H1 (cell line): ENCODE results near the gene SLC22A14. TPM values are rescaled to one million over a fixed set of nuclear protein-coding genes. Genes with fewer than 3 reads are reported as not detected.

Source experiments
- CTCF ChIA-PET: fragments of 300-600 bp; sonication (Branson Sonifier 250); formaldehyde crosslinking; loops from one replicate; lab custom pipeline; 2021; ENCODE audit not compliant: partially characterized antibody; lab: Charles Lee
- POLR2A ChIA-PET: fragments of 300-600 bp; sonication (Branson Sonifier 250); formaldehyde crosslinking; loops from one replicate; lab custom pipeline; 2021; ENCODE audit warnings: inconsistent platforms; ENCODE audit not compliant: partially characterized antibody; lab: Charles Lee
- DNase-seq, 2 experiments: peaks; one replicate each; pipeline versions ENCODE4 v3.0.0 to v3.0.0-alpha.2; 2010 to 2022; ENCODE audit warnings: low spot score in 2 of 2, low read depth in 1 of 2, mixed read lengths in 1 of 2
- FAIRE-seq: peaks from 2 replicates; lab custom pipeline; 2011; peaks lifted over from hg19 to GRCh38; lab: Jason Lieb, UNC
- H2AFZ ChIP-seq: 2 replicates; pipeline ENCODE4 v1.8.1; 2012; ENCODE audit warnings: low read length, inconsistent platforms
- H2AK5ac ChIP-seq: 2 replicates; pipeline ENCODE4 v1.6.1; 2013; ENCODE audit warnings: low read depth, low read length
- H2BK120ac ChIP-seq: replicated peaks from 2 replicates; pipeline ENCODE3; 2013; ENCODE audit warnings: low read depth, low read length, inconsistent platforms
- H2BK12ac ChIP-seq: 2 replicates; pipeline ENCODE4 v1.6.1; 2013; ENCODE audit warnings: low read depth, low read length
- H2BK15ac ChIP-seq: 2 replicates; pipeline ENCODE4 v1.6.1; 2013; ENCODE audit warnings: low read length
- H2BK20ac ChIP-seq: 2 replicates; pipeline ENCODE4 v1.6.1; 2013; ENCODE audit warnings: low read length
- H2BK5ac ChIP-seq: 2 replicates; pipeline ENCODE4 v1.6.1; 2013; ENCODE audit warnings: low read depth, low read length
- H3K14ac ChIP-seq: 2 replicates; pipeline ENCODE4 v1.6.1; 2013; ENCODE audit warnings: inconsistent platforms; ENCODE audit not compliant: insufficient read length
- H3K18ac ChIP-seq: 2 replicates; pipeline ENCODE4 v1.6.1; 2013; ENCODE audit warnings: low read length; ENCODE audit errors: extremely low read depth
- H3K23ac ChIP-seq: 2 replicates; pipeline ENCODE4 v1.6.1; 2013; ENCODE audit warnings: inconsistent platforms; ENCODE audit not compliant: insufficient read length
- H3K23me2 ChIP-seq: 2 replicates; pipeline ENCODE4 v1.6.1; 2013; ENCODE audit warnings: low read depth, low read length
- H3K27ac ChIP-seq: 2 replicates; pipeline ENCODE4 v1.6.1; 2011; ENCODE audit warnings: low read depth, low read length, inconsistent platforms
- H3K27me3 ChIP-seq, 4 experiments: replicated peaks in 1 of 4; 1 replicate in 1 of 4; 2 replicates in 3 of 4; pipeline versions ENCODE4 v1.6.1 to v1.8.1; 2011 to 2013; ENCODE audit warnings: low read length in 3 of 4, mild to moderate bottlenecking in 3 of 4, inconsistent platforms in 2 of 4, mixed read lengths in 2 of 4, moderate library complexity in 1 of 4; ENCODE audit not compliant: control insufficient read depth in 3 of 4, insufficient read depth in 3 of 4; ENCODE audit errors: extremely low read depth in 1 of 4
- H3K36me3 ChIP-seq, 4 experiments: 2 replicates each; pipeline versions ENCODE4 v1.6.1 to v1.8.1; 2011 to 2013; ENCODE audit warnings: mild to moderate bottlenecking in 4 of 4, low read length in 3 of 4, moderate library complexity in 2 of 4, control low read depth in 1 of 4, inconsistent platforms in 1 of 4; ENCODE audit not compliant: insufficient read depth in 4 of 4, control insufficient read depth in 2 of 4
- H3K4ac ChIP-seq: replicated peaks from 2 replicates; pipeline ENCODE3; 2013; ENCODE audit warnings: low read length, low read depth, mixed read lengths, inconsistent platforms; ENCODE audit not compliant: insufficient read length
- H3K4me1 ChIP-seq, 4 experiments: replicated peaks in 1 of 4; 1 replicate in 1 of 4; 2 replicates in 3 of 4; pipeline versions ENCODE4 v1.6.1 to v1.8.1; 2011 to 2013; ENCODE audit warnings: low read length in 3 of 4, inconsistent platforms in 2 of 4, mixed read lengths in 1 of 4; ENCODE audit not compliant: insufficient read depth in 4 of 4, control insufficient read depth in 3 of 4
- H3K4me2 ChIP-seq, 2 experiments: 2 replicates each; pipeline versions ENCODE4 v1.6.1 to v1.8.1; 2011 to 2013; ENCODE audit warnings: low read depth in 2 of 2, low read length in 2 of 2, control low read depth in 1 of 2, inconsistent platforms in 1 of 2, mild to moderate bottlenecking in 1 of 2; ENCODE audit not compliant: insufficient read depth in 1 of 2
- H3K4me3 ChIP-seq, 4 experiments: fragments of 200-600, 300-600 bp in 1 of 4; sonication (generic), shearing (Covaris generic), sonication (Bioruptor Twin) in 1 of 4; 2 replicates each; pipeline versions ENCODE4 v1.5.1 to v1.8.1; 2011 to 2016; ENCODE audit warnings: low read length in 4 of 4, low read depth in 3 of 4, control low read depth in 2 of 4, inconsistent platforms in 2 of 4, mild to moderate bottlenecking in 2 of 4, mixed read lengths in 1 of 4, moderate library complexity in 1 of 4; ENCODE audit not compliant: insufficient read depth in 2 of 4; ENCODE audit errors: extremely low read depth in 1 of 4
- H3K56ac ChIP-seq: replicated peaks from 2 replicates; pipeline ENCODE3; 2013; ENCODE audit warnings: low read depth, mild to moderate bottlenecking, mixed read lengths, low read length, inconsistent platforms; ENCODE audit not compliant: insufficient read length
- H3K79me1 ChIP-seq: 2 replicates; pipeline ENCODE4 v1.6.1; 2013; ENCODE audit warnings: low read depth, low read length, control low read depth
- H3K79me2 ChIP-seq, 2 experiments: 2 replicates each; pipeline versions ENCODE4 v1.6.1 to v1.8.1; 2012 to 2013; ENCODE audit warnings: low read length in 2 of 2, mild to moderate bottlenecking in 2 of 2, inconsistent platforms in 1 of 2; ENCODE audit not compliant: insufficient read depth in 2 of 2, control insufficient read depth in 1 of 2
- H3K9ac ChIP-seq, 4 experiments: replicated peaks in 1 of 4; 1 replicate in 1 of 4; 2 replicates in 3 of 4; pipeline versions ENCODE4 v1.6.1 to v1.8.1; 2011 to 2013; ENCODE audit warnings: low read depth in 3 of 4, low read length in 3 of 4, control low read depth in 2 of 4, mild to moderate bottlenecking in 2 of 4, moderate library complexity in 2 of 4, inconsistent platforms in 1 of 4; ENCODE audit errors: extremely low read depth in 1 of 4
- H3K9me3 ChIP-seq, 2 experiments: 2 replicates each; pipeline versions ENCODE4 v1.6.1 to v1.8.1; 2012 to 2013; ENCODE audit warnings: mild to moderate bottlenecking in 2 of 2, moderate library complexity in 2 of 2, control low read depth in 1 of 2, inconsistent platforms in 1 of 2, low read depth in 1 of 2, low read length in 1 of 2, mixed read lengths in 1 of 2; ENCODE audit not compliant: insufficient read depth in 2 of 2
- H4K20me1 ChIP-seq, 2 experiments: replicated peaks in 1 of 2; 2 replicates each; pipeline versions ENCODE3 to v1.8.1; 2011 to 2013; ENCODE audit warnings: inconsistent platforms in 2 of 2, low read length in 2 of 2, mild to moderate bottlenecking in 1 of 2; ENCODE audit not compliant: insufficient read depth in 2 of 2, control insufficient read depth in 1 of 2
- H4K5ac ChIP-seq: 2 replicates; pipeline ENCODE4 v1.6.1; 2013; ENCODE audit warnings: low read length, low read depth, mixed read lengths, inconsistent platforms; ENCODE audit not compliant: insufficient read length
- H4K8ac ChIP-seq: 2 replicates; pipeline ENCODE4 v1.8.0; 2013; ENCODE audit warnings: mild to moderate bottlenecking, moderate library complexity, low read length, inconsistent platforms; ENCODE audit not compliant: insufficient read depth; ENCODE audit errors: extremely low read depth
- H4K91ac ChIP-seq: replicated peaks from 2 replicates; pipeline ENCODE3; 2013; ENCODE audit warnings: low read length, mixed read lengths, inconsistent platforms; ENCODE audit not compliant: insufficient read length
- CEBPB ChIP-seq: IDR thresholded peaks from 2 replicates; pipeline ENCODE4 v1.6.1; 2012; ENCODE audit warnings: low read depth, low read length
- CTCF ChIP-seq, 3 experiments: IDR thresholded peaks; 1 replicate in 2 of 3; 2 replicates in 1 of 3; pipeline versions ENCODE4 v1.5.1 to v1.6.1; 2011; ENCODE audit warnings: low read length in 3 of 3, mild to moderate bottlenecking in 3 of 3, inconsistent platforms in 2 of 3, low read depth in 1 of 3, moderate library complexity in 1 of 3; ENCODE audit not compliant: insufficient read depth in 1 of 3; ENCODE audit errors: control extremely low read depth in 1 of 3
- KDM1A ChIP-seq: fragments of 200-600, 300-600 bp; sonication (generic); IDR thresholded peaks from 2 replicates; pipeline ENCODE4 v1.7.1; 2016; ENCODE audit warnings: mild to moderate bottlenecking, low read length, borderline replicate concordance
- KDM5A ChIP-seq: fragments of 200-600 bp; IDR thresholded peaks from 2 replicates; pipeline ENCODE4 v1.7.1; 2012; ENCODE audit warnings: mild to moderate bottlenecking, low read length, inconsistent platforms, mixed read lengths
- POLR2A ChIP-seq, 2 experiments: IDR thresholded peaks; 1 replicate in 1 of 2; 2 replicates in 1 of 2; pipeline ENCODE4 v1.6.1; 2011; ENCODE audit warnings: low read depth in 2 of 2, low read length in 2 of 2, mild to moderate bottlenecking in 2 of 2; ENCODE audit errors: control extremely low read depth in 1 of 2
- POU5F1 ChIP-seq: IDR thresholded peaks from 2 replicates; pipeline ENCODE4 v1.6.1; 2011; ENCODE audit warnings: low read depth, mild to moderate bottlenecking, low read length, moderate library complexity
- RAD21 ChIP-seq, 2 experiments: IDR thresholded peaks in 1 of 2; conservative IDR thresholded peaks in 1 of 2; 2 replicates each; pipeline ENCODE4 v1.6.1; 2011; ENCODE audit warnings: low read depth in 2 of 2, low read length in 2 of 2, improper control_type of control experiment in 1 of 2, inconsistent platforms in 1 of 2, mild to moderate bottlenecking in 1 of 2, moderate library complexity in 1 of 2
- RNF2 ChIP-seq: fragments of 200-900, 300-1000 bp; sonication (generic); IDR thresholded peaks from 2 replicates; pipeline ENCODE4 v1.7.1; 2016; ENCODE audit warnings: borderline replicate concordance, low read depth, mild to moderate bottlenecking, antibody characterized with exemption, low read length; ENCODE audit not compliant: poor library complexity, severe bottlenecking; ENCODE audit errors: missing control alignments
- SP4 ChIP-seq: IDR thresholded peaks from 2 replicates; pipeline ENCODE4 v1.6.1; 2012; ENCODE audit warnings: low read length, inconsistent platforms
- TBP ChIP-seq: IDR thresholded peaks from 2 replicates; pipeline ENCODE4 v1.6.1; 2011; ENCODE audit warnings: low read depth, low read length, improper control_type of control experiment
- YY1 ChIP-seq: IDR thresholded peaks from 2 replicates; pipeline ENCODE4 v1.6.1; 2011; ENCODE audit warnings: low read depth, mild to moderate bottlenecking, low read length
- WGBS, 2 experiments: shearing (Covaris generic) in 1 of 2; methylation state at CpG; one replicate each; pipeline versions ENCODE4 v1.1.6 to v1.1.7; 2013 to 2015; ENCODE audit warnings: low lambda C conversion rate in 2 of 2, mixed read lengths in 2 of 2, inconsistent platforms in 1 of 2, low coverage in 1 of 2, missing lambda C conversion rate in 1 of 2; ENCODE audit not compliant: insufficient replicate concordance in 2 of 2, insufficient coverage in 1 of 2, insufficient read length in 1 of 2; ENCODE audit errors: extremely low coverage in 1 of 2, missing lambda C conversion rate in 1 of 2; 5-methylcytosine and 5-hydroxymethylcytosine counted together
- polyA plus RNA-seq, 7 experiments: library from polyadenylated mRNA; depleted of rRNA in 3 of 7; stranded (reverse) in 5 of 7; unstranded in 2 of 7; fragments of >200 nt in 5 of 7; fragments of 200-250 nt in 2 of 7; gene quantifications; 1 replicate in 5 of 7; 2 replicates in 1 of 7; 4 replicates in 1 of 7; pipeline versions ENCODE4 v1.2.1 to v1.2.3, GENCODE V29; 2011 to 2013; ENCODE audit warnings: missing spikeins in 2 of 7, mixed read lengths in 2 of 7
- total RNA-seq: library from RNA; stranded (reverse); fragmentation: NEBNext Ultra II Directional; extraction: Animal tissue kit (Norgen Biotek cat#: 25700); gene quantifications from 2 replicates; pipeline ENCODE4 v1.2.1, GENCODE V29; 2021

SLC22A14 gene
- total and polyA plus RNA-seq, 2 of the 8 experiments (the other 6 are each of a cell fraction or from before 2014, with no cell fraction given), result 0.03 TPM; not detected in 1

GRCh38 chr3:38276917-38277630 is 5.0 kb upstream of the SLC22A14 start:
- H2BK20ac ChIP-seq, result no peak overlapping the region
- H3K27ac ChIP-seq, result no peak overlapping the region
- H3K4me1 ChIP-seq, result no peaks in the 10 kb centered on the region
- H4K91ac ChIP-seq, result no peak overlapping the region
- no peak overlapping the region for H3K4me3 ChIP-seq
- no peak overlapping the region for H3K4ac ChIP-seq
- H2AFZ ChIP-seq, result no peak overlapping the region
- no peak overlapping the region for H2BK5ac ChIP-seq
- H4K5ac ChIP-seq, result no peak overlapping the region
- H3K79me1 ChIP-seq, result no peaks in the 10 kb centered on the region
- no peaks in the 10 kb centered on the region for H3K27me3 ChIP-seq
- DNase-seq, result no peak
- POLR2A ChIA-PET, result no interaction called here
- H3K14ac ChIP-seq, result no peak overlapping the region
- no peak overlapping the region for H3K18ac ChIP-seq
- no peaks in the 10 kb centered on the region for H3K79me2 ChIP-seq
- FAIRE-seq, result no peak
- 0 out of 2 replicates have a peak overlapping the region, but pooled peaks have one; percentile 8 for H4K8ac ChIP-seq
- H3K23ac ChIP-seq, result no peak overlapping the region
- H3K4me2 ChIP-seq, result no peak overlapping the region
- no peaks in the 10 kb centered on the region for H3K23me2 ChIP-seq
- no peak overlapping the region for H3K9ac ChIP-seq
- no peak overlapping the region for H2BK120ac ChIP-seq
- no peak overlapping the region for H3K56ac ChIP-seq
- CTCF ChIA-PET, result interaction anchor here (0.8 to 1.4 kb wide), 2 partner anchors 30 to 65 kb away, joined by 3 read pairs; no protein-coding TSS in a partner anchor
- H4K20me1 ChIP-seq, result no peaks in the 10 kb centered on the region
- 87% methylated on average over 12 of the region's 13 CpGs; no CpG with 5 or more reads in 1 of the 2 experiments for WGBS, 2 experiments
- H2AK5ac ChIP-seq, result no peak overlapping the region
- H2BK15ac ChIP-seq, result no peak overlapping the region
- H2BK12ac ChIP-seq, result no peak overlapping the region
- no peaks in the 10 kb centered on the region for H3K36me3 ChIP-seq
- no peaks in the 10 kb centered on the region for H3K9me3 ChIP-seq
- TF ChIP-seq POLR2A (IDR thresholded peaks at IDR 0.05; ENCODE audit: control extremely low read depth in 1 of 2, low read depth in 2 of 2, low read length in 2 of 2) (no peak), KDM5A (no peak), RAD21 (IDR thresholded peaks at IDR 0.05 in 1 of 2, conservative IDR thresholded peaks at IDR 0.05 in 1 of 2; ENCODE audit: low read depth in 2 of 2, low read length in 2 of 2) (no peak), KDM1A (no peak), SP4 (no peak), TBP (no peak), CTCF (IDR thresholded peaks at IDR 0.05; ENCODE audit: control extremely low read depth in 1 of 3, insufficient read depth in 1 of 3, low read depth in 1 of 3, low read length in 3 of 3) (no peak), RNF2 (no peak), CEBPB (no peak), YY1 (no peak), POU5F1 (no peak)
